ENCODE results near the gene PLSCR4. TPM values are rescaled to one million over a fixed set of nuclear protein-coding genes. Genes with fewer than 3 reads are reported as not detected.
"Not testable (repeated sequence)": the region's sequence is repeated elsewhere in the genome, so short reads cannot be mapped to it uniquely, and the experiment has no call there.

Gene PLSCR4
- total RNA-seq, 1 experiment from 2014 or later = not detected

DNA sequence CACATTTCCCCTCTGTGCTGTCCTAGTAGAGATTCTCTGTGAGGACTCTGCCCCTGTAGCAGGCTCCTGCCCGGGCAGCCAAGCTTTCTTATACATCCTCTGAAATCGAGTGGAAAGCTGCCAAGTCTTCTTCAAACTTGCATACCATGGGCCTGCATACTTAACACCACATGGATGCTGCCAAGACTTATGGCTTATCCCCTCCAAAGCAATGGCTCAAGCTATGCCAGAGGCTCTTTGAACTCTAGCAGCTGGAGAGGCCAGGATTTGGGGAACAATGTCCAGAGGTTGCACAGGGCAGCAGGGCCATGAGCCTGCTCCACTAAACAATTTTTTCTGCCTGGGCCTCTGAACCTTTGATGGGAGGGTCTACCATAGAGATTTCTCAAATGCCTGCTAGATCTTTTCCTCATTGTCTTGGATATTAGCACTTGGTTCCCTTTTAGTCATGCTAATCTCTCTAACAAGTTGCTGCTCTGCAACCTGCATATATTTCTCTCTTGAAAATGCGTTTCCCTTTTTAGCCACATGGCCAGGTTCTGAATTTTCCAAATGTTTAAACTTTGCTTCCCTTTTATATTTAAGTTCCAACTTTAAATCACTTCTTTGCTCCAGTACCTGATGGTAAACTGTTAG is 6.1 kb upstream of the PLSCR4 start:
- in situ Hi-C loops (cut with HindIII; ENCODE audit: low sequenced_read_pairs) = no loop called here
- DNase-seq (ENCODE audit: low spot score) = no peak

- in situ Hi-C loops (cut with HindIII; ENCODE audit: low sequenced_read_pairs) = not testable (repeated sequence)
Observed at GRCh38 chr3:146252445-146252844, 1.5 kb upstream of the PLSCR4 start.

GRCh38 chr3:146249921-146250320 is 984 bp downstream of the PLSCR4 start:
- peak; percentile 13 for DNase-seq (ENCODE audit: low spot score)
- in situ Hi-C loops (cut with HindIII; ENCODE audit: low sequenced_read_pairs) = no loop called here

More at GRCh38 chr3:146252445-146252844, 1.5 kb upstream of the PLSCR4 start:
- DNase-seq (ENCODE audit: low spot score) = not testable (repeated sequence)

DNA sequence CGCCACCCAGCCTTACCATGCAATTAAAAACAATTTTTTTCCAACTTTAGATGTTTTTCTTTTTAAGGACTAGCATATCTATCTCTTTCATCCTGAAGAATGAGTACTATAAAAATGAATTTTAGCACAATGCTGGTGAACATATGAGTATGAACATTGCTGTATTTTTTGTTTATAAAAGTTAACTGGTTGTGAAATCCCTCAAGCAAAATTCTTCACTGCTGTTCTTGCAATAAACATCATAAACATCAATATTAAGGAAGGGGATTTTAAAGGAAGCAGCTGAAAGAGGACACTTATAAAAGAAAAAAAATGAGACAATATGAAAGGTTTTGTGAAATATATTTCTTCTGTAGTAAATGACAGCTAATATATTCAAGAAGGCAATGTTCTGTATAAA is 3.0 kb downstream of the PLSCR4 start:
- DNase-seq (ENCODE audit: low spot score) = no peak

DNA sequence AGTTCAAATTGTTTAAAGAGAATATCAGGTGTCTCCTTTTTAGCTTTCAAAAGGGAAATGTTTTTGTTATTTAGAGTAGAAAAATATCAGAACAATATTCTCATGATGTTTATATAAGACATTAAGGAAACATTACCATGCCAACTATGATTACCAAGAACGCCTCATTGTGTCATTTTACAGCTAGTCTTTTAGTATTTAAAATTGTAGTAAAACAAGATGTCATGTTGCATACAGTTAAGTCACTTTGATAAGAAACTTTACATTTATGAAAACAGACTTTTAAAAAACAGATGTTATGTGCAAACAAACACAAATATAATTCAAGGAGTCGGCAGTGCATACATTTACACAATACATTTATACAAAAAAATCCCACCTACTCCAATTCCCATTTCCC is 4.4 kb downstream of the PLSCR4 start:
- in situ Hi-C loops (cut with HindIII; ENCODE audit: low sequenced_read_pairs) = no loop called here
- DNase-seq (ENCODE audit: low spot score) = no peak

More for the DNA sequence above, 3.0 kb downstream of the PLSCR4 start:
- in situ Hi-C loops (cut with HindIII; ENCODE audit: low sequenced_read_pairs) = no loop called here

- in situ Hi-C loops (cut with HindIII; ENCODE audit: low sequenced_read_pairs) = no loop called here
- DNase-seq (ENCODE audit: low spot score) = no peak
Observed at GRCh38 chr3:146243559-146243958, 7.3 kb downstream of the PLSCR4 start.

DNA sequence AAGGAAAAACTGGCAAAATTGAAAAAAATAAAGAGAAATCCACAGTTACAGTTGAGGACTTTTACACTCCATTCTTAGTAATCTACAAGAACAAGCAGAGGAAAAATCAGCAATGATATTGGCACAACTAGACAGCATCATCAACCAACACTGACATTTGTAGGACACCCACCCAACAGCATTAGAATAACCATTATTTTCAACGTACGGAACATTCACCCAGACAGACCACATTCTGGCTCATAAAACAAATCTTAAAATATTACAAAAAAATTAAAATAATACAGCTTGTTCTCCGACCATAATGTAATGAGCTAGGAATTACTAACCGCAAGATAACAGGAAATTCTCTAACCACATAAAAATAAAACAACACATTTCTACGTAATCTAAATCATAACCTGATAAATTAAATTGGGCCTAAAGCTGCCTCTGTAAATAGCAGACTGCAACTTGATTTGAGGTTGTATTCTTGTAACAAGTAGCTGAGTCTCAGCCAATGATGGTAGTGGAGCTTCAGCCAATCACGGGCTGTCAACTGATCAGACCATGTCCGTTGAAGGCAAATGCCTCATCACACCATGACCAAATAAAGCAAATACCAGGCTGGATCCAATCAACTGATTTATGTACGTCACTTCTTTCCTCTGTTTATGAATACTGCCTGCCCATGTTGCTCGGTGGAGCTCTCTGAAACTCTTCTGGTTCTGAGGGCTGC is 9.2 kb downstream of the PLSCR4 start:
- in situ Hi-C loops (cut with HindIII; ENCODE audit: low sequenced_read_pairs) = no loop called here
- DNase-seq (ENCODE audit: low spot score) = no peak

DNA sequence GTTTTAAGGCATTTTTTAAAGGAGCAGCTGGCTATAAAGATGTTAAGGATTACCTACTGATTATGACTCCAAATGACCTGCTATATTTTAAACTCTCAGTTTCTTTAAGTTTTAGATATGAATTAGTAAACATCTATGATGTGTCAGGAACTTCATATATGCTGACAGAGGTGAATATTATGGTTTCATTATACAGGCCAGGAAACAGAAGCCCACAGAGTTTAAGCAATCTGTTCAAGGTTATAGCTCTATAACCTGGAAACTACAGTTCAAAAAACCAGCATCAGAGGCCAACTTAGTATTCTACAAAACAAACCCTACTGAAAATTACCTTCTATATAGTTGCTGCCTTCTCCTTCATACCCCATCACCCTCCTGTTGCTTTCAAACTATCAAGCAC is 17.4 kb downstream of the PLSCR4 start:
- in situ Hi-C loops (cut with HindIII; ENCODE audit: low sequenced_read_pairs) = no loop called here
- DNase-seq (ENCODE audit: low spot score) = no peak

- in situ Hi-C loops (cut with HindIII; ENCODE audit: low sequenced_read_pairs) = no loop called here
- peak; percentile 24 for DNase-seq (ENCODE audit: low spot score)
Observed at GRCh38 chr3:146227486-146227885, 23.4 kb downstream of the PLSCR4 start.

DNA sequence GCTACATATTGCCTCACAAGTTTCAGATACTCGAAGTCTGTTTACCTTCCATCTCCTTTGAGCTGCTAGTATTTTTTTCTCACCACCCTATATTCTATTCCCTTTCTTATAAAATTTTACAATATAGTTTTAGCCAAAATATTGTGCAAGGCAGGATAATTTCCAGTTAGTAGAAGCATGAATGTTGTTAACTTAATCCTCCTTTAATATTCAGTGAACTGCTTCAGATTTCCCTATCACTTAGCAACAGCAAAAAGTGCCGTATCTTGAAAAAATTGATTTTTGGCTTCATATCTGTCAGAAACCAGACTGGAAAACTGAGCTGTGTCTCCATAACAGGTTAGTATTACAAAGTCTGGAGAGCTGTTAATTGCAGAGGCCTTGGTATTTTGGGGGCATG is 24.0 kb downstream of the PLSCR4 start:
- DNase-seq (ENCODE audit: low spot score) = no peak
- in situ Hi-C loops (cut with HindIII; ENCODE audit: low sequenced_read_pairs) = no loop called here

GRCh38 chr3:146225458-146225857 is 25.4 kb downstream of the PLSCR4 start:
- in situ Hi-C loops (cut with HindIII; ENCODE audit: low sequenced_read_pairs); DNase-seq (ENCODE audit: low spot score): not testable (repeated sequence)

DNA sequence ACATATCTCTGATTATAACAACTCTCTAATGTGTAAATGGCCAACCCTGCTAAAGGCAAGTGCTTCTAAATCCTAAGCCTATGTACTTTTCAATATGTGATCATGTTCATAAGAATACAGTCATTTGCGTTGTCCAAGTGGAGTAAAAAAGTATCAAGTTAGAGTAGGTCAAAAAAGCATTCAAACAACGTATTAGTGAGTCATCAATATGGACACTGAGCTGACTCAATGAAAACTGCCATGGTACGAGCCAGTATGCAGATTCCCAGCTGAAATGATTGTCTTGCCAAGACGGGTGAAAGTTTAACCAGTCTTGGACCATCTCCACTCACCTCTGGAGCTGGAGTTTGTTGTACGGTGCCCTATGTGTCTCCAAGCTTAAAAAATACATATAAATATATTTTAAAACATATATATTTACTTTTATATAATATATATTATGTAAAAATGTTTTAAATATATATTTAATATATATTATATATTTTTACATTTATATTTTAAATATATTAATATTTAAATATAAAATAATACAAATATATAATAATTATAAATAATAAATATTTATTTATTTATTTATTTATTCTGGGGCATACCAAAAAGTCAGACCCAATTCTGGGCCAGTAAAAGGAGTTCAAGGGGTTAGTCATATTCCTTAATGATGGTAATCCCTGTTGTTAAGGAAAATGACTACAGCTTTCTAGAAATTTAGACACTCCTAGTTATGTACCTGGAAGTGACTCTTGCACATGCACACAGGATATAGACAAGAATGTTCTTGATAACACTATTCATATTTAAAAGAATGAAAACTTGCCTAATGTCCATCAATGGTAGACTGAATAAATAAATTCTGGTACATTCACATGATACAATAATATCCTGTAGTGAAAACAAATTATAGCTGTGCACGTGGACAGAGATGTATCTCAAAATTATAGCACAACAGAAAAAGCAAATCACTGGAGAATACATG is 27.2 kb downstream of the PLSCR4 start:
- in situ Hi-C loops (cut with HindIII; ENCODE audit: low sequenced_read_pairs) = no loop called here
- no peak for DNase-seq (ENCODE audit: low spot score)

DNA sequence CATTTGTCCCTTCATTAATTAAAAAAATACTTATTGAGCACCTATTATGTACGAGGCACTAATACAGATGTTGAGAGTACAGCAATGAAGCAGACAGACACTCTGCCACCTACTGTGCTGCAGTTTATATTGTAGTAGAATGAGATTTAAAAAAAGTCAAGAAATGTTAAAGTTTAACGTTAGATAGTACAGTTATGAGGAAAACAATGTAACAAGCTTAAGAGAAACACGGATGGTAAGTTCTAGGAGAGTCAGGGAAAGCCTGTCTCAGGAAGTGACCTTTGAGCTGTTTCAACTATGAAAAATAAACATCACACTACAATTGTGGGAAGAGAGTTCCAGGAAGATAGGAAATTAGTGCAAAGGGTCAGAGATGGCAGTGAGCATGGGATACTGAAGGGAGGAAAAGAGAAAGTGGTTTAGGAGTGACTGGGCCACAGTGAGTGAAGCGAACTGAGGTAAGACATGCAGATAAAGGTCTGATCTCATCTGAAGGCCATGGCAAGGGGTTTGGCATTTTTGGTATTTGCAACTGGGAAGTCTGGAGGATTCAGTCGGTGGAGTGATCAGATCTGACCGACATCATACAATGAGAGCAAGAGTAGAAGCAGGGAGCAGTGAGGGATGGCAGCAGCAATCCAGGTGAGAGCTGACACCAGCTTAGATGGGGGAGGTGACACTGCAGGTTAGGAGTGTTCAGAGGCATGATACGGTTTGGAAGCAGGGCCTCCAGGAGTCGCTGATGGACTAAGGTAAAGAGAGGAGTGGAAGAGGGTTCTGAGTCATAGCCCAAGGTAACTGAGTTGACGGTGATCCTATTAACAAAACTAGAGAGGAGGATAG is 28.5 kb downstream of the PLSCR4 start:
- no peak for DNase-seq (ENCODE audit: low spot score)

GRCh38 chr3:146221276-146221675 is 29.6 kb downstream of the PLSCR4 start:
- peak; percentile 23 for DNase-seq (ENCODE audit: low spot score)
- in situ Hi-C loops (cut with HindIII; ENCODE audit: low sequenced_read_pairs) = no loop called here

More for the DNA sequence above, 28.5 kb downstream of the PLSCR4 start:
- in situ Hi-C loops (cut with HindIII; ENCODE audit: low sequenced_read_pairs) = no loop called here

GRCh38 chr3:146218880-146219866 is 31.7 kb downstream of the PLSCR4 start:
- peak; percentile 51 for DNase-seq (ENCODE audit: low spot score)
- in situ Hi-C loops (cut with HindIII; ENCODE audit: low sequenced_read_pairs) = no loop called here

DNA sequence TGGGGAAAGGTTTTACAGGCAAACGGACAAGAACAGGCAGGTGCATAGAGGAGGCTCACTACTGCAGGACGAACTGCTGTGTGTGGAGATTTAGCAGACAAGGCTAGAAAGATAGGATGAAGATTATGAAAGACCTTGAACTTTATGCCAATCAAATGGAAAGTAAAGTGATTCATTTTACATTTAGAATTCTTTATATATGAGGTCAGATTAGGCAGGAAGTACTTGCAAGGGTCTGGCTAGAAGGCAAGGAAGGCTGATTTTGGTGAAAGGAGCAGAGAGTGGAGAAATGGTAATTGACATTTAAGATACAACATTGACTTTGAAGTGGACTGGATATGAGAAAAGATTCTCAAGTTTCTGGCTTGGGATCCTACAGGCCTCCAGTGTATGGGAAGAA is 33.6 kb downstream of the PLSCR4 start:
- no peak for DNase-seq (ENCODE audit: low spot score)
- in situ Hi-C loops (cut with HindIII; ENCODE audit: low sequenced_read_pairs) = no loop called here

DNA sequence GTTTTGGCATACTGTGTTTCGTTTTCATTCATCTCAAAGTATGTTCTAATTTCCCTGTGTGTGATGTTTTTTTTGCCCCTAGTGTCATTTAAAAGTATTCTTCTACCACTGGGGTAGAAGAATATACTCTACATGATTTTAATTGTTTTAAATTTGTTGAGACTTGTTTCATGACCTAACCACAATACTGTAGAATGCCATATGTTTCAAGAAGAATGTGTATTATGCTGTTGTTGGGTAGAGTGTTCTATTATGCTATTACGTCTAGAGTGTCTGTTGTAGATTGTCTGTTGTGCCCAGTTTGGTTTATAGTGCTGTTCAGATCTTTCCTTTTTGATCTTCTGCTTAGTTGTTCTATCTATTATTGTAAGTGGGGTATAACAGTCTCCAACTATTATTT is 36.4 kb downstream of the PLSCR4 start:
- no peak for DNase-seq (ENCODE audit: low spot score)
- in situ Hi-C loops (cut with HindIII; ENCODE audit: low sequenced_read_pairs) = no loop called here

- in situ Hi-C loops (cut with HindIII; ENCODE audit: low sequenced_read_pairs) = no loop called here
- DNase-seq (ENCODE audit: low spot score) = no peak
Observed at GRCh38 chr3:146209371-146209770, 41.5 kb downstream of the PLSCR4 start.
